GM21367 (cell line): Measurements from ENCODE around the gene MAP4K2.
A peak's percentile ranks its signal among the peaks of the same experiment; 100 is the strongest.

Source experiments
- ATAC-seq: cut with Tn5 transposase; IDR thresholded peaks from one replicate; pipeline ENCODE4 v1.9.1; 2021; ENCODE audit not compliant: unreplicated experiment

The MAP4K2 gene

GRCh38 chr11:64814712-64815187, 11.7 kb upstream of the MAP4K2 start:
- ATAC-seq: no peak

GRCh38 chr11:64813826-64814225, 10.8 kb upstream of the MAP4K2 start:
- no peak for ATAC-seq

- peak; percentile 4 for ATAC-seq
Observed at GRCh38 chr11:64810891-64811272, 7.9 kb upstream of the MAP4K2 start.

GRCh38 chr11:64810271-64810890, 7.4 kb upstream of the MAP4K2 start, which contains the start of gene MEN1:
Gene MEN1 (minus strand): TSS chr11:64810551. CDS start chr11:64810109, 442 bp downstream.
- peak; percentile 43 for ATAC-seq

- no peak for ATAC-seq
Observed at GRCh38 chr11:64809781-64810241, 6.8 kb upstream of the MAP4K2 start.

- no peak for ATAC-seq
Observed at GRCh38 chr11:64805481-64805880, 2.5 kb upstream of the MAP4K2 start.

- no peak for ATAC-seq
Observed at GRCh38 chr11:64804346-64805210, 1.6 kb upstream of the MAP4K2 start.

GRCh38 chr11:64803846-64804345, 882 bp upstream of the MAP4K2 start:
- no peak for ATAC-seq

- no peak for ATAC-seq
Observed at GRCh38 chr11:64802370-64803157, 450 bp downstream of the MAP4K2 start.

GRCh38 chr11:64801561-64802369, 1.2 kb downstream of the MAP4K2 start:
- ATAC-seq: no peak

GRCh38 chr11:64801158-64801464, 1.9 kb downstream of the MAP4K2 start:
- no peak for ATAC-seq

- ATAC-seq: no peak
Observed at GRCh38 chr11:64800303-64801157, 2.5 kb downstream of the MAP4K2 start.

GRCh38 chr11:64799623-64800302, 3.3 kb downstream of the MAP4K2 start:
- no peak for ATAC-seq

- no peak for ATAC-seq
Observed at GRCh38 chr11:64799256-64799622, 3.8 kb downstream of the MAP4K2 start.

GRCh38 chr11:64796757-64797541, 6.1 kb downstream of the MAP4K2 start:
- no peak for ATAC-seq

GRCh38 chr11:64796047-64796756, 6.8 kb downstream of the MAP4K2 start:
- no peak for ATAC-seq

- ATAC-seq: no peak
Observed at GRCh38 chr11:64794526-64794925, 8.5 kb downstream of the MAP4K2 start.
